HG03354 (cell line): Measurements from ENCODE around the gene ZBTB32.

Experiments used
- ATAC-seq: cut with Tn5 transposase; IDR thresholded peaks from one replicate; pipeline ENCODE4 v1.9.1; 2021; ENCODE audit warnings: mild to moderate bottlenecking; ENCODE audit not compliant: unreplicated experiment, poor library complexity, severe bottlenecking

ZBTB32 gene

GRCh38 chr19:35732540-35733179 is 28.3 kb downstream of the ZBTB32 start:
- no peak for ATAC-seq

GRCh38 chr19:35733180-35734125 is 29.1 kb downstream of the ZBTB32 start:
- no peak for ATAC-seq

DNA sequence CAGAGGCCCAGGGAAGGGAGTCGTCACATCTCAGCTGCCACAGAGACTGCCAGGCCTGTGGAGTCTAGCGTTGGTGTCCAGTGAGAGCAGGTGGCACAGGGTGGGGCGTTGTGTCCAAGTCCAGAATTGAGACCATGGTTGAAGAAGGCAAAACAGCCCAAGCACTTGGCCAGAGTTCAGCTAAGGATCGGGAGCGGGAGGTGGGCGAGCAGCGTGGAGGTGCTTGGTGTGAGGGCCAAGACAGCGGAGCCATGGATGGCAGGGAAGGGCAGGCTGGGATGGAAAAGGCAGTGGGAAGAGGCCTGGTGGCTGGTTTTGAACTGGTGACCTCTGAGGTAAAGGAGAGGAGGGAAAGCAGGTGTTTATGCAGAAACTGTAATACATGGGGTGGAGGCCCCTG is 29.9 kb downstream of the ZBTB32 start:
- no peak for ATAC-seq

- ATAC-seq = no peak
Observed at GRCh38 chr19:35734889-35735288, 30.5 kb downstream of the ZBTB32 start.

DNA sequence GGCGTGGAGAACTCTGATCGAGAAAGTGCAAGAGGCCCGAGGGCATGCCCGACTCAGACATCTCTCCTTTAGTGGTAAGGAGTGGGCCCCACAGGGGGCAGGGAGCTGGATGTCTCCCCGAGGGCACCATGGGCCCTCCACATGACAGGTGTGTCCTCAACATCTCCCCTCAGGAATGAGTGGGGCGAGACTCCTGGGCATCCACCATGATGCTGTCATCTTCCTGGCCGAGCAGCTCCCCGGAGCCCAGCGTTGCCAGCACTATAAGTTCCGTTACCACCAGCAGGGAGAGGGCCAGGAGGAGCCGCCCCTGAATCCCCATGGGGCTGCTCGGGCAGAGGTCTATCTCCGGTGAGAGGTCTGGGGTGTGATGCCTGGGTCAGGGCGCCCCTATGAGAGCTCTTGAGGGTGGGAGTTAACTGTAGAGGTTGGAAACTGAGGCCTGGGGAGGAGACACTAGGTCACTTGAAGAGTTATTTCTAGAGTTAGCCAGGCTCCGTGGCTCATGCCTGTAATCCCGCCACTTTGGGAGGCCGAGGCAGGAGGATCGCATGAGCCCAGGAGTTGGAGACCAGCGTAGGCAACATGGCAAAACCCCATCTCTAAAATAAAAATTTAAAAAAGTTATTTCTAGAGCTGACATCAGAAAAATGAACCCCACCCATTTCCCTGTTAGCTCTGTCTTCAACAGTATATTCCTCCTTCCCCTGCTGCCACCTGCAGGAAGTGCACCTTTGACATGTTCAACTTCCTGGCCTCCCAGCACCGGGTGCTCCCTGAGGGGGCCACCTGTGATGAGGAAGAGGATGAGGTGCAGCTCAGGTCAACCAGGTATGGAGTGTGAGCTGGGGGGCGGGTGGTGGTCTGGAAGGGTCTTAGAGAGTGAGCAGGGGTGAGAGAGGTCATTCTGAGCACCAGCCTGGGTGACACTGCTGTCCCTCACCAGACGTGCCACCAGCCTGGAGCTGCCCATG is 32.8 kb downstream of the ZBTB32 start:
- ATAC-seq = no peak

DNA sequence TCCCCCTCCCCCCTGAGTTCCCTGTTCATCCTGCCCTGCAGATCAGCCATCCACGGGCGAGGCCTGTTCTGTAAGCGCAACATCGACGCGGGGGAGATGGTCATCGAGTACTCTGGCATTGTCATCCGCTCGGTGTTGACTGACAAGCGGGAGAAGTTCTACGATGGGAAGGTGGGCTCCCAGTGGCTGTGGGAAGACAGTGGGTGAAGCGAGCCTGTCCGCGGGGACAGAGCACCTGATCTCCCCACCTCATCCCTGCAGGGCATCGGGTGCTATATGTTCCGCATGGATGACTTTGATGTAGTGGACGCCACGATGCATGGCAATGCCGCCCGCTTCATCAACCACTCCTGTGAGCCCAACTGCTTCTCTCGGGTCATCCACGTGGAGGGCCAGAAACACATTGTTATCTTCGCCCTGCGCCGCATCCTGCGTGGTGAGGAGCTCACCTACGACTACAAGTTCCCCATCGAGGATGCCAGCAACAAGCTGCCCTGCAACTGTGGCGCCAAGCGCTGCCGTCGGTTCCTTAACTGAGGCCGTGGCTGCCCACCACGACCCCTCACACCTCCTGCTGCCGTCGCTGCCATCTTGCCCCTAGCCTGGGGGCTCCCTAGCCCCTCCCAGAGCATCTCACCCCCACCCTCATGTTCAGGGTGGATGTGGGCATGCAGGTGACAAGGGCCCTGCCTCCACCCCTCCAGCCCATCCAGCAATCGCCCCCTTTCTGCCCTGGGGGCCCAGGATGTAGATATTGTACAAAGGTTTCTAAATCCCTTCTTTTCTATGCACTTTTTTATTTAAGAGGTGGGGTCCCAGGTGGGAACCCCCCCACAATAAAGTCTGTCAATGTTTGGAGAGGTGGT is 33.9 kb downstream of the ZBTB32 start:
- ATAC-seq = no peak

DNA sequence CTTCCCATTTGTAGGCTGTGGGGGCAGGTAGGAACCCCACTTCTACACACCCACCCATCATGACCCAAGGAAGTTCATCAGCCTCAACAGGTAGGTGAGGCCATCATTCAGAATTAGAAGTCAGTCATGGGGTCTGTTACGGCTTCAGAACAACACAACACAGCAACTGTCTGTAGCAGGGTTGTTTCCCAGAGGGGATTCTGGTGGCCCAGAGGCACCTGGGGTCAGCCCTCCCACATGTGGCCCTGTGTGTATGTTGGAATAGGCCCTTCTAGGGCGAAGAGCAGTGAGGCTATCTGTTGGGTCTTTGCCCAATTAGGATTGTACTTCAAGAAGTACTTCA is 34.5 kb downstream of the ZBTB32 start:
- ATAC-seq = no peak

DNA sequence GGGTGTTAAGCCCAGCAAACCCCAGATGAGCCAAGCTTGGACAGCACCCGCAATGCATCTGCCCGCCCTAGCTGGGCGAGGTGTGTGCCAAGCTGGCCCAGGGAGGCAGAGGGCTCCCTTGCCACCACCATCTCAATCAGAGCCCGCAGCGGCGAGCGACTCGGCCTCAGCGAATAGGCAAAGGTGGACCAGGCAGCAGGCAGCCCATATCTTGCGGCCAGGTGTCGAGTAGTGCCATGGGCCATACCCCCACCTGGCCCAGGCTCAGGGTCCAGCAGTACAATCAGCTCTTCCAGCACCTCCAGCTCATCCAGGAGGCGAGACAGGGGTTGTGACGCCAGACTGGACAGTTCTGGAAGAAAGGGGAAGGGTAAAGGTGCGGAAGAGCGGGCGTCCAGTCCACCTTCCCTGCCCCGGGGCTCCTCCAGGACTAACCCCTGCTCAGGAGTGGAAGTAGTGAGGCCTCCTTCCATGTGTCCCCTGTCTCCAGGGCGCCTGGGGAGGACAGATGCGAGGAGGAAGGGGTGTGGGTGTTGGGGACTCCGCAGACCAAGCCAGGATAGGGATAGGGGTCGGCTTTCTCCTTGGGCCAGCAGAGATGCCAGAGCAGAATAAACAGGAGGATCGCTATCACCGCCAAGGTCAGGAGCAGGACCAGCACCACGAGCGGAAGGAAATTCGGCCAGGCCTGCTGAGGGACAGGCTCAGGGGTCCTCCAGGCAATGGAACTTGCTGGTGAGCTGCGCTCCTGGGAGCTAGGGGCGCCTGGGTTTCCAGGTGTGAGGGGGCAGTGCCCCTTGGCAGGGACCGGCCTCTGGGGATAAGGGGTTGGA is 35.1 kb downstream of the ZBTB32 start:
- ATAC-seq = no peak

GRCh38 chr19:35740108-35740422 is 35.7 kb downstream of the ZBTB32 start:
- peak; percentile 24 for ATAC-seq

DNA sequence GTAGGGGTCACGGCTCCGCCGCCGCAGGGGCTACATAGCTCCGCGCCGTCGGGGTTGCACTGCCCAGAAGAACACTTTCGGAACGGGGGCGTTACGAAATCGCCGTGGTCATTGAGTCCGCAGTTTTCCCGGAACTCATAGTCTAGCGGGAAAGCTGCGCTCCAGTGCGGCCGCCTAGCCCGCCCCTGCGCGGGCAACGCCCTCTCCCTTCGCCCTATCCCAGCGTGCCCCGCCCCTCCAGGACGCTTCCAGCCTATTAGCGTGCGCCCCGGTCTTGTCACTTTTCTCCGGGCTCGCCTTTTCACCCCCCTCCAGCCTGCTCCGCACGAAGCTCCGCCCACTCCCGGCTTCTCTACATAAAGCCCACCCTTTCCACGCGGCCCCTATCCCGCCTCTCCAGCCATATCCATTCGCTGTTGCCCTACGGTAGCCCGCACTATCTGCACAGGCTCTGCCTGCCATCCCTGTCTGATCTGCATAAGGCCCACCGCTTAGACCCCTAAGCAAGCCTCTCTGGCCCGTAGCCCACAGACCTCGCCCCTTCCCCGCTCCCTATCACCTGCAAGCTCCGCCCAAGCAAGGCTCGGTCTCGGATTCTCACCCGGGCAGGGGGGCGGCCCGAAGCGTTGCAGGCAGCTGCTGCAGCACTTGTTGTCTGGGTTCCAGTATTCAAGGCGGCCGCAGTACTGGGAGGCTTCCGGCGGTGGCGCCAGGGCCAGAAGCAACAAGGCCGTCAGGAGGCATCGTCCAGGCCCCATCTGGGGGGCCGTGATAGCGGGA is 36.3 kb downstream of the ZBTB32 start:
- peak; percentile 67 for ATAC-seq

- no peak for ATAC-seq
Observed at GRCh38 chr19:35741203-35741515, 36.8 kb downstream of the ZBTB32 start.

- no peak for ATAC-seq
Observed at GRCh38 chr19:35742121-35742724, 37.9 kb downstream of the ZBTB32 start, which contains the start of gene IGFLR1. Gene IGFLR1, minus strand, starts transcription at chr19:35742452. Its CDS starts 1,272 bp downstream, at chr19:35741180.

GRCh38 chr19:35743640-35744429 is 39.5 kb downstream of the ZBTB32 start:
- ATAC-seq = no peak

- peak; percentile 40 for ATAC-seq
Observed at GRCh38 chr19:35744430-35745327, 40.3 kb downstream of the ZBTB32 start.

DNA sequence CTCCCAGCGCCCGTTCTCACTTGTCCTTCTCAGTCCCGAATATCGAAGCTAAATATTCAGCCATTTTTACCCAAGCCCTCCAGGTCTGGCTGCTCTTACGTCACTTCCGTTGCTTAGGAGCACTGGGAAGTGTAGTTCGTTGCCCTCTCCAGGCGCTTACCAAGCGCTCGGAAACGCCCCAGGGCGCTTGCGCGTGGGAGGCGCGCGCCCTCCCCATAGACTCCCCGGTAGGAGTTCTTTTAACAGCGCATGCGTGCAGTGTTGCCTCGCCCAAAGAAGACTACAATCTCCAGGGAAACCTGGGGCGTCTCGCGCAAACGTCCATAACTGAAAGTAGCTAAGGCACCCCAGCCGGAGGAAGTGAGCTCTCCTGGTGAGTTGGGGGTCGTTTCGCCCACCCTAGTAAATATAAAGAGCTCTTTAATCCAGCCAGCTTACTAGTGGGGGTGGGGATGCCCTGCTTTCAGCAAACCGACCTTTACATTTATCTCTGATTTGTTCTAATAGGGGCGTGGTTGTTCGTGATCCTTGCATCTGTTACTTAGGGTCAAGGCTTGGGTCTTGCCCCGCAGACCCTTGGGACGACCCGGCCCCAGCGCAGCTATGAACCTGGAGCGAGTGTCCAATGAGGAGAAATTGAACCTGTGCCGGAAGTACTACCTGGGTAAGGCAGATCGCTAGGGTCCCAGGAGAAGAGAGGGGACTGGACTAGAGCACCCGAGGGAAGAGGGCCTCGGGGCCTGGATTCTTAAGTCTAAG is 41.1 kb downstream of the ZBTB32 start, which contains the start of the genes PSENEN and U2AF1L4:
Gene PSENEN, plus strand, starts transcription at position 324 of the 759 bp plus-strand sequence. Its CDS starts 280 bp downstream, at position 604.
Gene U2AF1L4, minus strand, starts transcription at position 91 of the 759 bp plus-strand sequence. Its CDS starts 27 bp downstream, at position 64.
- ATAC-seq = peak; percentile 52
